SK-N-SH treated with all-trans-retinoic acid at 6 μM for 48 hours (cell line): ENCODE measurements around the gene PLXNA3.

Experiments
- ATAC-seq: fragments of 200-7000 bp; cut with Tn5 transposase; 3 replicates; pipeline ENCODE4 v1.9.1; 2020; ENCODE audit warnings: mild to moderate bottlenecking, moderate library complexity
- BACH2 ChIP-seq: fragments of 250-450 bp; sonication (Bioruptor Pico); IDR thresholded peaks from 2 replicates; pipeline ENCODE4 v1.9.0; 2021; ENCODE audit warnings: mild to moderate bottlenecking, borderline replicate concordance
- CSDC2 ChIP-seq: fragments of 250-450 bp; sonication (Bioruptor Pico); IDR thresholded peaks from 2 replicates; pipeline ENCODE4 v1.5.0; 2020; ENCODE audit warnings: mild to moderate bottlenecking, moderate library complexity
- CSRNP3 ChIP-seq: fragments of 250-450 bp; sonication (Bioruptor Pico); IDR thresholded peaks from 2 replicates; pipeline ENCODE4 v1.5.1; 2021; ENCODE audit warnings: mild to moderate bottlenecking, moderate library complexity
- ESRRG ChIP-seq: fragments of 250-450 bp; sonication (Bioruptor Pico); IDR thresholded peaks from 2 replicates; pipeline ENCODE4 v1.6.1; 2021; ENCODE audit warnings: mild to moderate bottlenecking
- GLIS3 ChIP-seq: fragments of 250-450 bp; sonication (Bioruptor Pico); IDR thresholded peaks from 2 replicates; pipeline ENCODE4 v1.5.0; 2020; ENCODE audit warnings: mild to moderate bottlenecking, moderate library complexity
- ISL1 ChIP-seq: fragments of 250-450 bp; sonication (Bioruptor Pico); IDR thresholded peaks from 2 replicates; pipeline ENCODE4 v2.1.2; 2022; ENCODE audit warnings: mild to moderate bottlenecking, moderate library complexity
- OSR1 ChIP-seq: fragments of 250-450 bp; sonication (Bioruptor Pico); IDR thresholded peaks from 2 replicates; pipeline ENCODE4 v1.8.0; 2022; ENCODE audit warnings: moderate library complexity, mild to moderate bottlenecking, inconsistent platforms
- PPARA ChIP-seq: fragments of 250-450 bp; sonication (Bioruptor Pico); IDR thresholded peaks from 2 replicates; pipeline ENCODE4 v1.5.0; 2020; ENCODE audit warnings: mild to moderate bottlenecking, borderline replicate concordance
- RARB ChIP-seq: fragments of 250-450 bp; sonication (Bioruptor Pico); IDR thresholded peaks from 2 replicates; pipeline ENCODE4 v1.8.0; 2021; ENCODE audit warnings: mild to moderate bottlenecking, moderate library complexity
- SNAI2 ChIP-seq: fragments of 250-450 bp; sonication (Bioruptor Pico); IDR thresholded peaks from 2 replicates; pipeline ENCODE4 v1.5.0; 2020; ENCODE audit warnings: mild to moderate bottlenecking, moderate library complexity
- TCF4 ChIP-seq: fragments of 250-450 bp; sonication (Bioruptor Pico); IDR thresholded peaks from 2 replicates; pipeline ENCODE4 v1.8.0; 2021; ENCODE audit warnings: mild to moderate bottlenecking, moderate library complexity, borderline replicate concordance
- TOX ChIP-seq: fragments of 250-450 bp; sonication (Bioruptor Pico); IDR thresholded peaks from 2 replicates; pipeline ENCODE4 v1.8.0; 2021; ENCODE audit warnings: mild to moderate bottlenecking, moderate library complexity, borderline replicate concordance
- ZC3H10 ChIP-seq: fragments of 250-450 bp; sonication (Bioruptor Pico); IDR thresholded peaks from 2 replicates; pipeline ENCODE4 v1.5.1; 2021; ENCODE audit warnings: mild to moderate bottlenecking, moderate library complexity
- ZFP3 ChIP-seq: fragments of 250-450 bp; sonication (Bioruptor Pico); IDR thresholded peaks from 2 replicates; pipeline ENCODE4 v1.5.0; 2020; ENCODE audit warnings: mild to moderate bottlenecking, moderate library complexity
- ZFP30 ChIP-seq: fragments of 450-650 bp; formaldehyde crosslinking; IDR thresholded peaks from 2 replicates; pipeline ENCODE4 v1.5.0; 2022; ENCODE audit warnings: mild to moderate bottlenecking, moderate library complexity
- ZNF565 ChIP-seq: fragments of 450-650 bp; formaldehyde crosslinking; conservative IDR thresholded peaks from 2 replicates; pipeline ENCODE4 v1.5.0; 2020; ENCODE audit warnings: low read depth, mild to moderate bottlenecking, moderate library complexity
- ZNF70 ChIP-seq: fragments of 450-650 bp; formaldehyde crosslinking; IDR thresholded peaks from 2 replicates; pipeline ENCODE4 v1.5.0; 2020; ENCODE audit warnings: mild to moderate bottlenecking, moderate library complexity
- ZNF8 ChIP-seq: fragments of 450-650 bp; formaldehyde crosslinking; IDR thresholded peaks from 2 replicates; pipeline ENCODE4 v1.5.0; 2020; ENCODE audit warnings: mild to moderate bottlenecking, moderate library complexity
- TF ChIP-seq, protein P1 (sequence below): fragments of 250-450 bp; sonication (Bioruptor Pico); IDR thresholded peaks from 2 replicates; pipeline ENCODE4 v1.8.0; 2020; ENCODE audit warnings: mild to moderate bottlenecking, moderate library complexity, borderline replicate concordance
- TF ChIP-seq, protein P2 (sequence below): fragments of 250-450 bp; sonication (Bioruptor Pico); IDR thresholded peaks from 2 replicates; pipeline ENCODE4 v1.8.0; 2021; ENCODE audit warnings: low read depth, mild to moderate bottlenecking, moderate library complexity, borderline replicate concordance
- TF ChIP-seq, protein P3 (sequence below): fragments of 250-450 bp; sonication (Bioruptor Pico); IDR thresholded peaks from 2 replicates; pipeline ENCODE4 v1.5.0; 2020; ENCODE audit warnings: mild to moderate bottlenecking, moderate library complexity

Gene PLXNA3

DNA sequence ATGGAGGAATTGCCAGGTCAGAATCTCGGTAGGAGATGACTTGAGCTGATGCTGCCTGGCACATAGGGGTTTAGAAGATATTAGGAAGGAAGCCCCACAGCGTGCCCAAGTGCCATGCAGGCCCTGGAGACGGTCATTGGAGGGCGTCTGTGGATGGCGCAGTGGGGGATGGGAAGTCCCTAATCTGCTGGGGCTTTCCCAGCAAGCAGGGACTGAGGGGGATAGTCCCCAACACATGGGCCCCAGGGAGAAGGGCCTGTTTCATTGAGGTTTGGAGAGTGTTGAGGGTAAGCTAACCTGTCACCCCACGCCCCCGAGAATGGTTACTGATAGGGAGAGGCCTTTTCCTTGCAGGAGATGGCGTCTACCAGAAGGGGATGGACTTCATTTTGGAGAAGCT is 38.9 kb upstream of the PLXNA3 start (continued):
- TF ChIP-seq OSR1 (CRISPR knock-in tag), result no peak
- TF ChIP-seq ZNF70 (CRISPR knock-in tag), result no peak
- no peak for TF ChIP-seq ESRRG (CRISPR knock-in tag)
- TF ChIP-seq ZC3H10 (CRISPR knock-in tag), result no peak
- no peak for TF ChIP-seq ZFP30 (CRISPR knock-in tag)
- no peak for TF ChIP-seq ZNF565 (CRISPR knock-in tag)
- no peak for TF ChIP-seq RARB
- no peak for TF ChIP-seq TOX
- TF ChIP-seq ZFP3 (CRISPR knock-in tag), result no peak
- TF ChIP-seq CSDC2, result no peak
- no peak for TF ChIP-seq BACH2 (CRISPR knock-in tag)

DNA sequence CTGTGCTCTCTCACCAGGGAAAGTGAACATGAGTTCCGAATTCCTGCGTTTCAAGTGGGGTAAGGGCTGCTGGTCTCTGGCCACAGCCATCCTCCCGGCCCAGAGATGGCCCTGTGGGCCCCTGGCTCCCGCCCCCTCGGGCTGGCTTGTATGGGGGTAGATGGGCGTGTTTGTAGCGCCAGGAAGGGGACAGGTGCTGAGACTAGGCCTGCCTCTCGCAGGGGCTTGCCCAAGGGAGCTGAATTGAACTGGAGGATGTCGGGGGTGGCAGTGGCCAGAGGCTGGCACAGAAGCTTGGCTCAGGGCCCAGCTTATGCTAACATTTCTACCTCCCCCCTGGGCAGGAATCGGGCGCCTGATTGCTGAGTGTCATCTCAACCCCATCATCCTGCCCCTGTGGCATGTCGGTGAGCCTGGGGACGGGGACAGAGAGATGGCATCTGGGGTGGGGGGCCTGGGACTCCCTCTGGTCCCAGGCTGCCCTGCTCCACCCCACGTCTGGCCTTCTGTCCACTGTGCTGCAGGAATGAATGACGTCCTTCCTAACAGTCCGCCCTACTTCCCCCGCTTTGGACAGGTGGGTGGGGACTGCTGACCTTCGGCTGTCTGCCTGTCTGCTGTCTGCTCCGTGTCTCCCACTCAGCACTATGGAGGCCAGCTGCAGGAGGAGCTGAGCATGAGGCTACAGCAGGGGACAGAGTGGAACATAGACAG is 38.2 kb upstream of the PLXNA3 start:
- TF ChIP-seq ISL1 (CRISPR knock-in tag), result no peak
- no peak for TF ChIP-seq SNAI2
- TF ChIP-seq ZNF565 (CRISPR knock-in tag), result no peak
- no peak for TF ChIP-seq CSRNP3 (CRISPR knock-in tag)
- no peak for TF ChIP-seq CSDC2
- TF ChIP-seq TCF4 (CRISPR knock-in tag), result no peak
- TF ChIP-seq RARB, result no peak
- no peak for TF ChIP-seq ESRRG (CRISPR knock-in tag)
- TF ChIP-seq PPARA (CRISPR knock-in tag), result no peak
- TF ChIP-seq, protein P1, sequence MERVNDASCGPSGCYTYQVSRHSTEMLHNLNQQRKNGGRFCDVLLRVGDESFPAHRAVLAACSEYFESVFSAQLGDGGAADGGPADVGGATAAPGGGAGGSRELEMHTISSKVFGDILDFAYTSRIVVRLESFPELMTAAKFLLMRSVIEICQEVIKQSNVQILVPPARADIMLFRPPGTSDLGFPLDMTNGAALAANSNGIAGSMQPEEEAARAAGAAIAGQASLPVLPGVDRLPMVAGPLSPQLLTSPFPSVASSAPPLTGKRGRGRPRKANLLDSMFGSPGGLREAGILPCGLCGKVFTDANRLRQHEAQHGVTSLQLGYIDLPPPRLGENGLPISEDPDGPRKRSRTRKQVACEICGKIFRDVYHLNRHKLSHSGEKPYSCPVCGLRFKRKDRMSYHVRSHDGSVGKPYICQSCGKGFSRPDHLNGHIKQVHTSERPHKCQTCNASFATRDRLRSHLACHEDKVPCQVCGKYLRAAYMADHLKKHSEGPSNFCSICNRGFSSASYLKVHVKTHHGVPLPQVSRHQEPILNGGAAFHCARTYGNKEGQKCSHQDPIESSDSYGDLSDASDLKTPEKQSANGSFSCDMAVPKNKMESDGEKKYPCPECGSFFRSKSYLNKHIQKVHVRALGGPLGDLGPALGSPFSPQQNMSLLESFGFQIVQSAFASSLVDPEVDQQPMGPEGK (CRISPR knock-in tag), result no peak
- no peak for TF ChIP-seq ZNF8 (CRISPR knock-in tag)
- no peak for TF ChIP-seq ZNF70 (CRISPR knock-in tag)
- TF ChIP-seq ZFP3 (CRISPR knock-in tag), result no peak
- TF ChIP-seq BACH2 (CRISPR knock-in tag), result no peak
- TF ChIP-seq GLIS3 (CRISPR knock-in tag), result no peak
- TF ChIP-seq TOX, result no peak
- TF ChIP-seq ZC3H10 (CRISPR knock-in tag), result no peak
- no peak for TF ChIP-seq ZFP30 (CRISPR knock-in tag)
- TF ChIP-seq OSR1 (CRISPR knock-in tag), result no peak
- TF ChIP-seq, protein P2, sequence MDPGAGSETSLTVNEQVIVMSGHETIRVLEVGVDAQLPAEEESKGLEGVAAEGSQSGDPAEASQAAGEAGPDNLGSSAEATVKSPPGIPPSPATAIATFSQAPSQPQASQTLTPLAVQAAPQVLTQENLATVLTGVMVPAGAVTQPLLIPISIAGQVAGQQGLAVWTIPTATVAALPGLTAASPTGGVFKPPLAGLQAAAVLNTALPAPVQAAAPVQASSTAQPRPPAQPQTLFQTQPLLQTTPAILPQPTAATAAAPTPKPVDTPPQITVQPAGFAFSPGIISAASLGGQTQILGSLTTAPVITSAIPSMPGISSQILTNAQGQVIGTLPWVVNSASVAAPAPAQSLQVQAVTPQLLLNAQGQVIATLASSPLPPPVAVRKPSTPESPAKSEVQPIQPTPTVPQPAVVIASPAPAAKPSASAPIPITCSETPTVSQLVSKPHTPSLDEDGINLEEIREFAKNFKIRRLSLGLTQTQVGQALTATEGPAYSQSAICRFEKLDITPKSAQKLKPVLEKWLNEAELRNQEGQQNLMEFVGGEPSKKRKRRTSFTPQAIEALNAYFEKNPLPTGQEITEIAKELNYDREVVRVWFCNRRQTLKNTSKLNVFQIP, result no peak
- peak; percentile 32 for ATAC-seq

DNA sequence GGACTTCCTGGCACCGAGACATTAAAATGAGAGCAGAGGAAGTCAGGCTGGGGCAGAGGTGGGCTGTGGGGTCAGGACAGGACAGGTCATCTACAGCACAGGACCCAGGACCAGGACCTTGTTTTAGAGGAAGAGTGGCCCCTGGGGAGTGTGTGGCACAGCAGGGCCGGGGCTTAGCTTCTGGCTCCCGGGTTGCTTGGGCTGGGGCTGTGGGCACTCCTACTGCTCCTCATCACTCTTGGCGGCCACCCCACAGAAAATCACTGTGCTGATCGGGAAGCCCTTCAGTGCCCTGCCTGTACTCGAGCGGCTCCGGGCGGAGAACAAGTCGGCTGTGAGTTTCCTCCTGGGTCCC is 37.7 kb upstream of the PLXNA3 start:
- ATAC-seq, result peak; percentile 9
- TF ChIP-seq ZFP30 (CRISPR knock-in tag), result no peak
- TF ChIP-seq CSDC2, result no peak
- TF ChIP-seq, protein P3, sequence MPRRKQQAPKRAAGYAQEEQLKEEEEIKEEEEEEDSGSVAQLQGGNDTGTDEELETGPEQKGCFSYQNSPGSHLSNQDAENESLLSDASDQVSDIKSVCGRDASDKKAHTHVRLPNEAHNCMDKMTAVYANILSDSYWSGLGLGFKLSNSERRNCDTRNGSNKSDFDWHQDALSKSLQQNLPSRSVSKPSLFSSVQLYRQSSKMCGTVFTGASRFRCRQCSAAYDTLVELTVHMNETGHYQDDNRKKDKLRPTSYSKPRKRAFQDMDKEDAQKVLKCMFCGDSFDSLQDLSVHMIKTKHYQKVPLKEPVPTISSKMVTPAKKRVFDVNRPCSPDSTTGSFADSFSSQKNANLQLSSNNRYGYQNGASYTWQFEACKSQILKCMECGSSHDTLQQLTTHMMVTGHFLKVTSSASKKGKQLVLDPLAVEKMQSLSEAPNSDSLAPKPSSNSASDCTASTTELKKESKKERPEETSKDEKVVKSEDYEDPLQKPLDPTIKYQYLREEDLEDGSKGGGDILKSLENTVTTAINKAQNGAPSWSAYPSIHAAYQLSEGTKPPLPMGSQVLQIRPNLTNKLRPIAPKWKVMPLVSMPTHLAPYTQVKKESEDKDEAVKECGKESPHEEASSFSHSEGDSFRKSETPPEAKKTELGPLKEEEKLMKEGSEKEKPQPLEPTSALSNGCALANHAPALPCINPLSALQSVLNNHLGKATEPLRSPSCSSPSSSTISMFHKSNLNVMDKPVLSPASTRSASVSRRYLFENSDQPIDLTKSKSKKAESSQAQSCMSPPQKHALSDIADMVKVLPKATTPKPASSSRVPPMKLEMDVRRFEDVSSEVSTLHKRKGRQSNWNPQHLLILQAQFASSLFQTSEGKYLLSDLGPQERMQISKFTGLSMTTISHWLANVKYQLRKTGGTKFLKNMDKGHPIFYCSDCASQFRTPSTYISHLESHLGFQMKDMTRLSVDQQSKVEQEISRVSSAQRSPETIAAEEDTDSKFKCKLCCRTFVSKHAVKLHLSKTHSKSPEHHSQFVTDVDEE (CRISPR knock-in tag), result no peak
